GM12865 (cell line): ENCODE results near the gene SPTBN5.

Source experiments
- DNase-seq: peaks from one replicate; pipeline ENCODE4 v3.0.0; 2010; ENCODE audit warnings: low read depth
- H3K4me3 ChIP-seq: 2 replicates; pipeline ENCODE4 v1.5.1; 2011; ENCODE audit warnings: mild to moderate bottlenecking, low read depth, low read length, control low read depth
- CTCF ChIP-seq: IDR thresholded peaks from 2 replicates; pipeline ENCODE4 v1.5.1; 2011; ENCODE audit warnings: low read length, control low read depth, low read depth, inconsistent platforms; ENCODE audit not compliant: insufficient read depth; ENCODE audit errors: missing control alignments

Gene SPTBN5

GRCh38 chr15:41897363-41897799 lies 3.5 kb upstream of the SPTBN5 start:
- no peak for DNase-seq
- H3K4me3 ChIP-seq, result no peak overlapping the region
- TF ChIP-seq CTCF, result no peak

- TF ChIP-seq CTCF, result no peak
- H3K4me3 ChIP-seq, result no peak overlapping the region
- DNase-seq, result no peak
Measured at GRCh38 chr15:41896566-41896965, 2.7 kb upstream of the SPTBN5 start.

GRCh38 chr15:41895957-41896356 lies 2.1 kb upstream of the SPTBN5 start:
- no peak overlapping the region for H3K4me3 ChIP-seq
- TF ChIP-seq CTCF, result no peak
- no peak for DNase-seq

GRCh38 chr15:41895491-41895890 lies 1.6 kb upstream of the SPTBN5 start:
- H3K4me3 ChIP-seq, result no peak overlapping the region
- DNase-seq, result no peak
- no peak for TF ChIP-seq CTCF

- peak overlapping the region; percentile 14; the same call in 1 of the 2 replicates for H3K4me3 ChIP-seq
- TF ChIP-seq CTCF, result peak; percentile 8
- peak; percentile 88 for DNase-seq
Measured at GRCh38 chr15:41894791-41895463, 1.1 kb upstream of the SPTBN5 start.

GRCh38 chr15:41894251-41894790 lies 468 bp upstream of the SPTBN5 start:
- TF ChIP-seq CTCF, result no peak
- H3K4me3 ChIP-seq, result peak overlapping the region; percentile 14; the same call in 1 of the 2 replicates

More at GRCh38 chr15:41894251-41894790, 468 bp upstream of the SPTBN5 start:
- no peak for DNase-seq
